Stimulated activated CD4-positive, alpha-beta T cell treated with anti-CD3 and anti-CD28 coated beads, Interleukin-12 subunit alpha, Interleukin-12 subunit beta, amount 100 ng/mL, for 24 hours (primary cell): ENCODE results near the gene SEL1L.
"Not testable (repeated sequence)": the region's sequence is repeated elsewhere in the genome, so short reads cannot be mapped to it uniquely, and the experiment has no call there.

ENCODE experiments used
- DNase-seq, 2 experiments: peaks; one replicate each; pipeline ENCODE4 v3.0.0-alpha.2; 2020; ENCODE audit warnings: low read depth in 2 of 2

Gene SEL1L

GRCh38 chr14:81533536-81534343, at the start of gene SEL1L:
Gene SEL1L, minus strand, starts transcription at chr14:81533853. Its CDS starts 109 bp downstream, at chr14:81533744.
- peak; percentile 100 for DNase-seq

GRCh38 chr14:81582420-81582819, 48.8 kb upstream of the SEL1L start:
- no peak for DNase-seq

- no peak for DNase-seq
These were observed 45.5 kb upstream of the SEL1L start for GRCh38 chr14:81579115-81579514.

GRCh38 chr14:81571437-81571836, 37.8 kb upstream of the SEL1L start:
- DNase-seq = no peak

- no peak for DNase-seq
These were observed 33.6 kb upstream of the SEL1L start for GRCh38 chr14:81567302-81567701.

GRCh38 chr14:81565441-81566290, 32.0 kb upstream of the SEL1L start:
- DNase-seq = no peak

- no peak for DNase-seq
These were observed 29.2 kb upstream of the SEL1L start for GRCh38 chr14:81562818-81563217.

GRCh38 chr14:81561084-81561775, 27.6 kb upstream of the SEL1L start:
- DNase-seq = no peak

GRCh38 chr14:81559385-81559784, 25.7 kb upstream of the SEL1L start:
- DNase-seq = no peak

GRCh38 chr14:81557146-81557545, 23.5 kb upstream of the SEL1L start:
- DNase-seq = no peak

GRCh38 chr14:81555684-81556083, 22.0 kb upstream of the SEL1L start:
- no peak for DNase-seq

- no peak for DNase-seq
These were observed 21.4 kb upstream of the SEL1L start for GRCh38 chr14:81555051-81555450.

GRCh38 chr14:81551471-81551870, 17.8 kb upstream of the SEL1L start:
- DNase-seq = no peak

GRCh38 chr14:81550001-81550637, 16.5 kb upstream of the SEL1L start:
- DNase-seq = no peak

- DNase-seq = not testable (repeated sequence)
These were observed 7.6 kb upstream of the SEL1L start for GRCh38 chr14:81541206-81541605.

GRCh38 chr14:81537193-81537592, 3.5 kb upstream of the SEL1L start:
- no peak for DNase-seq

GRCh38 chr14:81536241-81536771, 2.7 kb upstream of the SEL1L start:
- no peak for DNase-seq

- no peak for DNase-seq
These were observed 1.9 kb upstream of the SEL1L start for GRCh38 chr14:81535396-81536164.

GRCh38 chr14:81534510-81535074, 939 bp upstream of the SEL1L start:
- no peak for DNase-seq

- DNase-seq = no peak
These were observed 479 bp downstream of the SEL1L start for GRCh38 chr14:81533212-81533535.

- DNase-seq = no peak
These were observed 4.3 kb downstream of the SEL1L start for GRCh38 chr14:81529391-81529790.
